BE2C (cell line): ENCODE measurements around the gene MAP2.

Source experiments
- DNase-seq: peaks from one replicate; pipeline ENCODE4 v3.0.0-alpha.2; 2020
- H3K27me3 ChIP-seq: fragments of 250-450 bp; sonication (Bioruptor Pico); 2 replicates; pipeline ENCODE4 v1.5.1; 2020; ENCODE audit warnings: mild to moderate bottlenecking
- H3K36me3 ChIP-seq: fragments of 250-450 bp; sonication (Bioruptor Pico); 2 replicates; pipeline ENCODE4 v1.5.1; 2020; ENCODE audit warnings: mild to moderate bottlenecking
- H3K4me1 ChIP-seq: fragments of 250-450 bp; sonication (Bioruptor Pico); 2 replicates; pipeline ENCODE4 v1.5.1; 2020
- H3K4me3 ChIP-seq: 2 replicates; pipeline ENCODE4 v1.5.1; 2011; ENCODE audit warnings: low read depth, low read length
- H3K9me3 ChIP-seq: fragments of 250-450 bp; sonication (Bioruptor Pico); 2 replicates; pipeline ENCODE4 v1.5.1; 2020
- TF ChIP-seq, protein P1 (sequence below): IDR thresholded peaks from 2 replicates; pipeline ENCODE4 v1.5.1; 2012; ENCODE audit warnings: mild to moderate bottlenecking, low read depth, low read length

The MAP2 gene

DNA sequence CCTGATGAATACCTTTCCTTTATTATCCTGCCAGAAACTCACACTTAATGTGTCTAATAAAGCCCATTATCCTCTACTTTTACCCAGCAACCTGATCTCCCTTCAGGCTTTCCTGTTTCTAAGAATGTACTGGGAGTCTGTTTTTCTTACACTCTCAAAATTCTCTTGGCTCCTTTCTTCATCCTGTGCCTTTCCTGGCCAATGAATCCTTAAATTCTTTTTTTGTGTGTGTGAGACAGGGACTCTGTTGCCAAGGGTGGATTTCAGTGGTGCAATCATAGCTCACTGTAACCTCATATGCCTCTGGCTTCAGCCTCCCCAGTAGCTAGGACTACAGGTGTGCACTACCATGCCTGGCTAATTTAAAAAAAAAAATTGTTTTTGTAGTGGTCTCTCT, 72.7 kb downstream of the MAP2 start:
- TF ChIP-seq, protein P1, sequence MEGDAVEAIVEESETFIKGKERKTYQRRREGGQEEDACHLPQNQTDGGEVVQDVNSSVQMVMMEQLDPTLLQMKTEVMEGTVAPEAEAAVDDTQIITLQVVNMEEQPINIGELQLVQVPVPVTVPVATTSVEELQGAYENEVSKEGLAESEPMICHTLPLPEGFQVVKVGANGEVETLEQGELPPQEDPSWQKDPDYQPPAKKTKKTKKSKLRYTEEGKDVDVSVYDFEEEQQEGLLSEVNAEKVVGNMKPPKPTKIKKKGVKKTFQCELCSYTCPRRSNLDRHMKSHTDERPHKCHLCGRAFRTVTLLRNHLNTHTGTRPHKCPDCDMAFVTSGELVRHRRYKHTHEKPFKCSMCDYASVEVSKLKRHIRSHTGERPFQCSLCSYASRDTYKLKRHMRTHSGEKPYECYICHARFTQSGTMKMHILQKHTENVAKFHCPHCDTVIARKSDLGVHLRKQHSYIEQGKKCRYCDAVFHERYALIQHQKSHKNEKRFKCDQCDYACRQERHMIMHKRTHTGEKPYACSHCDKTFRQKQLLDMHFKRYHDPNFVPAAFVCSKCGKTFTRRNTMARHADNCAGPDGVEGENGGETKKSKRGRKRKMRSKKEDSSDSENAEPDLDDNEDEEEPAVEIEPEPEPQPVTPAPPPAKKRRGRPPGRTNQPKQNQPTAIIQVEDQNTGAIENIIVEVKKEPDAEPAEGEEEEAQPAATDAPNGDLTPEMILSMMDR, result no peak
- Histone ChIP-seq H3K27me3 (no peaks in the 10 kb centered on the region), H3K4me3 (no peak overlapping the region), H3K4me1 (peaks cover 9% of the 10 kb centered on the region), H3K36me3 (no peaks in the 10 kb centered on the region), H3K9me3 (no peaks in the 10 kb centered on the region; the same call in 1 of the 2 replicates)
- DNase-seq, result no peak

DNA sequence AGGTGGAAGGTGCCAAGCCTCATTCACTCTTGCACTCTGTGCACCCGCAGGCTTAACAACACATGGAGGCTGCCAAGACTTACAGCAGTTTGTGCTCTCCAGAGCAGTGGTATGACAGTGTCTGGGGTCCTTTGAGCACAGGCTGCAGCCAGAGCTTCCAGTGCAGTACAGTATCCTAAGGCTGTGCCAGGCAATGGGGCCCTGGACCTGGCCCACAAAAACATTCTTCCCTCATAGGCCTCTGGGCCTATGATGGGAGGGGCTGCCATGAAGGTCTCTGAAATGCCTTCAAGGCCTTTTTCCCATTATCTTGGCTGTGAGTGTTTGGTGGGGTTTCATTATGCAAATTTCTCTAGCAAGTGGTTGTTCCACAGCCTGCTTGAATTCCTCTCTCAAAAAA, 74.8 kb downstream of the MAP2 start:
- Histone ChIP-seq H3K27me3 (no peaks in the 10 kb centered on the region), H3K9me3 (no peaks in the 10 kb centered on the region; the same call in 1 of the 2 replicates)
- TF ChIP-seq, protein P1, result no peak

DNA sequence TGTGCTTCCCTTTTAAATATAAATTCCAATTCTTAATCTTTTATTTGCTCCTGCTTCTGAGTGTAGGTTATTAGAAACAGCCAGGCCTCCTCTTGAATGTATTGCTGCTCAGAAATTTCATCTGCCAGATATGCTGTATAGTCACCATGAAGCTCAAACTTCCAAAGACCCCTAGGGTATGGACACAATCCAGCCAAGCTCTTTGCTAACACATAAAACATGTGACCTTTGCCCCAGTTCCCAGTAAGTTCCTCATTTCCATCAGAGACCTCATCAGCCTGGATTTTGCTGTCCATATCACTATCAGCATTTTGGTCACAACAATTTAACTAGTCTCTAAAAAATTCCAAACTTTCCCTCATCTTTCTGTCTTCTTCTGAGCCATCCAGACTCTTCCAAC, 75.2 kb downstream of the MAP2 start:
- TF ChIP-seq, protein P1, result no peak
- H3K4me1 ChIP-seq, result peaks cover 12% of the 10 kb centered on the region

More for the DNA sequence above, 74.8 kb downstream of the MAP2 start:
- DNase-seq, result no peak
- Histone ChIP-seq H3K36me3 (no peaks in the 10 kb centered on the region), H3K4me1 (peaks cover 12% of the 10 kb centered on the region), H3K4me3 (no peak overlapping the region)

DNA sequence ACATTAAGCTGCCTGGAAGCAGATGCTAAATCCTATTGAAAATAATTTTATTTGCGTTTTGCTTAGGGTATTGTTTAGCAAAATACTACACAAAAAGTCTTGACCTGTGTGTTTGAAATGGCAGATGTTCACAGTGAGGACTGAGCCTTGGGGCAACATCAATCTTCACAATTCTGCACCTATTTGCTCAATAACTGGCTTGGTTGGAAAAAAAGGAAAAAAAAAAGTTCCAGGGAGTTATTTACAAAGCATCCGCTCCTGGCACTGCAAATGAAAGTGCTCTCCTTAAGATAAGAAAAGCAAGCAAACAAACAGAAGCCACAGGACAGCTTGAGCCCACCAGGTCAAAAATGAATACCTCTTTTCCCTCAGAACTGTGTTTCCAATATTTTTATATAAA, 77.7 kb downstream of the MAP2 start:
- Histone ChIP-seq H3K4me1 (peaks cover 8% of the 10 kb centered on the region), H3K27me3 (no peaks in the 10 kb centered on the region), H3K9me3 (no peaks in the 10 kb centered on the region), H3K36me3 (no peaks in the 10 kb centered on the region), H3K4me3 (no peak overlapping the region)
- TF ChIP-seq, protein P1, result no peak
- DNase-seq, result no peak

More for the DNA sequence above, 75.2 kb downstream of the MAP2 start:
- H3K36me3 ChIP-seq, result no peaks in the 10 kb centered on the region
- DNase-seq, result no peak
- H3K4me3 ChIP-seq, result no peak overlapping the region
- no peaks in the 10 kb centered on the region for H3K27me3 ChIP-seq
- H3K9me3 ChIP-seq, result no peaks in the 10 kb centered on the region; the same call in 1 of the 2 replicates

DNA sequence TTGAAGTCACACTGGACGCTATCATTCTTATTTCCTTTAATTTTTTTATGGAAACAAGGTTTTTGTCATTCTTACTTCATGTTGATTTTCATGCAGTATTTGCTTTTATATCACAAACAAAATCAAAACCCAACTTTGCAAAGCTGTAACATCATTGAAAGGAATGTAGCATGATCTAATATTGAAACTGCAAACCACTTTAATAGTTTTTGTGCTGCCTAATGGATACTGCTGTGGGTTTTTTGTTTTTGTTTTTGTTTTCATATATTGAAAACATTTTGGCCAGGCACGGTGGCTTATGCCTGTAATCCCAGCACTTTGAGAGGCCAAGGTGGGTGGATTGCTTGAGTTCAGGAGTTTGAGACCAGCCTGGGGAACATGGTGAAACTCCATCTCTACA, 81.6 kb downstream of the MAP2 start:
- Histone ChIP-seq H3K27me3 (no peaks in the 10 kb centered on the region), H3K4me3 (no peak overlapping the region), H3K9me3 (no peaks in the 10 kb centered on the region), H3K4me1 (peaks cover 6% of the 10 kb centered on the region; the same call in 1 of the 2 replicates), H3K36me3 (no peaks in the 10 kb centered on the region)
- TF ChIP-seq, protein P1, result no peak
- no peak for DNase-seq

DNA sequence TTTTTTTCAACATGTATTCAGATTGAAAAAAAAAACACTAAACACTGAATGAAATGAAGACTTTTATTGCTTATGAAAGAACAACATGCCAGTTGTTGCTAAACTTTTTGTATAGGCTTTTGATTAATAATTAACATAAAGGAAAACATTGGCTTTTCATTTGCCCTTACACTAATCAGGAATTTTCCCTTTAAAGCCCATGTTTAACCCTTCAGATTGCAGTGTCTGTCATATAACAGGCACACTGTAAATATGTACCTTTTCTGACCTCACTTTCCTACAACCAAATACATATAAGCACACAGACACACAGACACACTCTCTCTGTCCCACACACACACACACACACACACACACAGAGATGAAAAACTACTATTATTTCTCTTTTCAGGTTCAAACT, 84.4 kb downstream of the MAP2 start:
- no peaks in the 10 kb centered on the region for H3K27me3 ChIP-seq
- DNase-seq, result no peak
- no peaks in the 10 kb centered on the region; the same call in 1 of the 2 replicates for H3K4me1 ChIP-seq
- no peaks in the 10 kb centered on the region for H3K36me3 ChIP-seq
- no peaks in the 10 kb centered on the region for H3K9me3 ChIP-seq
- no peak overlapping the region for H3K4me3 ChIP-seq
- TF ChIP-seq, protein P1, result no peak
